HS-5 (cell line): Measurements from ENCODE around the gene RFNG.

Experiments used
- DNase-seq: peaks from one replicate; pipeline ENCODE4 v3.0.0-alpha.2; 2012; ENCODE audit warnings: low read depth

The RFNG gene

DNA sequence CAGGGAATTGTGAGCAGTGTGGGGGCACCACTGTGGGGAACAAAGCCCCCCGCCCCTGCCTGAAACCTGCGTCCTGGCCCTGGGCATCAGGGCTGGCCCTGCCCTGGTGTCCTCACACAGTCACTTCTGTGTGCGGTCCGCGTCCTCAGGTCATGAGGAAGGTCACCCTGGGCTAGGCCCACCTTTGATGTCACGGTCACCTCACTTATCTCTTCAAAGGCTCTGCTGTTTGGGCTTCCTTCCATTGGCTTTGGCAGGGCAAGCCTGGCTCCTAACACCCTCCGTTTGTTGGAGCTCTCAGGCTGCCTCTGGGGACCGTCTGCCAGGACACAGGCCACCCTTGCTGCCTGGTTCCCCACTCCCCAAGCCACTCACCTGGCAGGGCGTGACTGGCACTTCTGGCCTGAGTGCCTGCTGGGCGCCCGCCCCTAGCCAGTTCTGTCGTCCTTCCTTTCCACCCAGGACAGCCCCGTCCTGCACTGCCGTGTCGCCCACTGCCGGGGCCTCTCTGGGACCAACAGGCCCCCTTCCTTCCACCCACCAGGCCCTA, 37.8 kb downstream of the RFNG start:
- no peak for DNase-seq

DNA sequence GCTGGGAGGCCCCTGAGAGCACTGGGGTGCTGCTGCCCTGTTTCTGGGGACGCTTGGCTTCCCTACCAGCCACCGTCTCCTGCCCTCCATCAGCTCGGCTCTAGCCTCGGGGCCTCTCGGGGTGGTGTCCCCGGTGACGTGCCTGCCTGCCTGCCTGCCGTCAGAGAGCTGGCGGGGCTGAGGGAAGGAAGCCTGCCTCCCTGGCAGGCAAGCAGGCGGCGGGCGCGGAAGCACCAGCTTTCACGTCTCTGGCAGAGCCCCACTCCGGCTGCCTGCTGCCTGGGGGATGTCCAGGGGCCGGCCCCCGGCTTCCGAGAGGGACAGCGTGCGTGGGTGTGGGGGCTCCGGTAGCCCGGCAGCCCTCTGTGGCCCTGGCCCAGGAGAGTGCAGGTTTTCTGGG, 38.3 kb downstream of the RFNG start:
- no peak for DNase-seq

DNA sequence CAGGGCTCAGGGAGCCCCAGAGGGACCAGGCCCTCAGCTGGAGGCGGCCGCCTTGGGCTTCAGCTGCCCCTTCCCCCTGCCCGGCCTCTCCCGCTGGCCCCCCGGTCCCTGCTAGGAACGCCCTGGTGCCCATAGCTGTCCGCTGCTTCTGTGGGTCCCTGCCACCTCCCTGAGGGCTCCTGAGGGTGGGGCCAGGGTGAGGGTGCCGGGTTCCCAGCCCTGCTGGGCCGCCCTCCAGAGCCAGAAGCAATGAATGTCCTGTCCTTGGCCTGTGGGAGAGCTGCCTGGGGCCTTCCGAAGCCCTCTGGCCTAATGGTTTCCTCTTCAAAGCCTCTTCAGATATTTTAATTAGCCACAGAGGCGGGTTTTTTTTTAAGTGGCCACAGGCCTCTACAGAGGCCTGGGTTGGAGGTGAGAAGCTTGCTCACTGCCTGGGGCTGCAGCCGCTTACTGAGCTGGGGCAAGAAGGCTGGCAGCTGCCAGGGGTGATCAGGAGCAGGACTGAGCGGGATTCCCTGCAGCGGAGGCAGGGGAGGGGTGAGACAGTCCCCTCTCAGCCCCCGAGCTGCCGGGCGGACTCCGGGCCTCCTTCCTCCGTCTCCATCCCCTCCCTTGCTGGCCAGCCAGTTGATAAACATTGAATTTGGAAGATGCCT, 38.8 kb downstream of the RFNG start:
- DNase-seq, result no peak

DNA sequence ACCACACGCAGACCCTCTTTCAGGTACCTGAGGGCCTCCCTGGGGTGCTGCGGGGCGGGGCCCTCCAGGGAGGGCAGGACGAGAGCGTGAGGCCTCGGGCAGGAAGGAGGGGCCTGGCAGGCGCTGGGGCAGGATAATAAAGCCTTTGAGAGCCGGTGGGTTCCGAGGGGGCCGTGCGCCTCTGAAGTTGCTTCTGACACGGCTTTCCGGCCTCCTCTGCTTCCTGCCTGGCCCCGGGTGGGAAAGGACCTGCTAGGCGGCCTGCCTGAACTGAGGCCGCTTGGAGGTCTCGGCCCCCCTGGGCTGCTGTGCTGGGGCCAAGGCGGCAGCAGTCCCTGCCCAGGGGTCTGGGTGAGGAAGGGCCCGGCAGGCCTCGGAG, 39.4 kb downstream of the RFNG start:
- no peak for DNase-seq

DNA sequence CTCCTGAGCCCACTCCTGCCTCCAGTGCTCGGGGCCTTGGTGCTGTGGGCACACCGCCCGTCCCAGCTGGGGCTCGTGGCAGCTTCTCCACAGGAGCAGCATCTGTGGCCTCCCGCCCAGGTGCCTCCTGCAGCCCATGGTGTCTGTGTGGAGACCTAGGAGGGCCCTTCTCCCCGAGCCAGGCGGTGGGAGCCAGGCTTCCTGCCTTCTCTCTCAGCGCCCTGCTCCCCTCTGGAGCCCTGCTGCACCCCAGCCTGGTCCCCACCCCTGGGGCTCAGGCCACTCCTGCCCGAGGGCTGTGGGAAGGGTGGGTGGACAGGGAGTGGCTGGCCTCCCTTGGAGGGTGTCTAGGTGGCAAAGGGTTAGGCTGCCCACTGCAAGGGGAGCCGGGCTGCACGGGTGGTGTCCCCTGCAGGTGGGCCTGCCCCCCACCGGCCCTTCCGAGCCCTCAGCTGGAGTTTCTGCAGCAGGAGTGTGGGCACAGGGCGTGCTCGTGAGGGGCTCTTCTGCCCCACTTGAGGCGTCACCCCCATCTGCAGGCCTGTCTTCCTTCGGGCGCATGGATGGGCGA, 39.9 kb downstream of the RFNG start:
- no peak for DNase-seq

DNA sequence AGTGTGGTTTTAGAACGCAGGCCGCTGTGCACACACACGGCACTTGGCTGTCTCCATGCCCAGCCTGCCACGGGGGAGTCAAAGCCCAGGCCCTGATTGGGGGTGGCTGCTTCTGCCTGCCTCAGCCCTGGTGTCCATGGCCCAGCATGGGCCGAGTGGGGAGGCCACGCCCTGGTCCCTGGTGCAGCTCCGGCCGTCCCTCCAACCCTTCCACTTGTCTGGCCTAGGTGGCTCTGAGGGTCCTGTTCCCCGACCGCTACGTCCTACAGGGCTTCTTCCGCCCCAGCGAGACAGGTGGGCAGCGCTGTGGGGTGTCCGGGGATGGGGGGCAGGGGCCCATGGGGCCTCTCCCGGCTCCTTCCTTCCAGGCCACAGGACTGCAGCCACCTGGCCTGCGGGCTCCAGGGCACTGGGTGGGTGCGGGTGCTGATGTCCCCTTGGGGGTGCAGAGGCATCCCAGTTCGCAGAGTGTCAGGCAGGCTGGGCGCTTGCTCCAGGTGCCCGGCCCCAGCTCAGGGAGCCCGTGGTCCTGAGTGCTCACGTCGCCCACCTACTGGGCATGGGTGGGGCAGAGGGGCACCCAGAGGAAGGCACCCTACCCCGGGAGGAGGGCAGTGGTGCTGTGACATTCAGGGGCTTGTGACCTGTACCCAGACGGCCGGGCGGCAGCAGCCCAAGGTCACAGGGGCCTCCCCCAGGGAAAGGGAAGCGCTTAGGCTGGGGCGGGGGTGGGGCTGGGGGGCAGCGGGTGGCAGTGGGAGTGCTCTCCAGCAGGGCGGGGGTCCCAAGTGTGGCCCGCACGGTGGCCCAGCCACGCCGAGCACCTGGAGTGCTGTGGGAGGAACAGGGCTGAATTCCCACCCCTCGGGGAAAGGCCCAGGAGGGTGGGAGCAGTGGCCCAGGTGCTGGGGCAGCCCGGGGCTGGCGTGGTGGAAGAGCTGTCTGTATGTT, 40.8 kb downstream of the RFNG start:
- no peak for DNase-seq

DNA sequence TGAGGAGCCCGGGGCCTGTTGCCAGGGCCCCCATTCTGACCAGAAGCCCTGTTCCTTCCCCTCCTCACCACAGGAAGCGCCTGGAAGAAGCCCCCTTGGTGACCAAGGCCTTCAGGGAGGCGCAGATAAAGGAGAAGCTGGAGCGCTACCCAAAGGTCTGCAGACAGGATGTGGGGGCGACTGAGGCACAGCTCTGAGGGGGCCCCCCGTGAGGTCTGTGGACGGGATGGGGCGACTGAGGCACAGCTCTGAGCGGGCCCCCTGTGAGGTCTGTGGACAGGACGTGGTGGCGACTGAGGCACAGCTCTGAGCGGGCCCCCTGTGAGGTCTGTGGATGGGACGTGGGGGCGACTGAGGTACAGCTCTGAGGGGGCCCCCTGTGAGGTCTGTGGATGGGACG, 42.2 kb downstream of the RFNG start:
- DNase-seq, result no peak

DNA sequence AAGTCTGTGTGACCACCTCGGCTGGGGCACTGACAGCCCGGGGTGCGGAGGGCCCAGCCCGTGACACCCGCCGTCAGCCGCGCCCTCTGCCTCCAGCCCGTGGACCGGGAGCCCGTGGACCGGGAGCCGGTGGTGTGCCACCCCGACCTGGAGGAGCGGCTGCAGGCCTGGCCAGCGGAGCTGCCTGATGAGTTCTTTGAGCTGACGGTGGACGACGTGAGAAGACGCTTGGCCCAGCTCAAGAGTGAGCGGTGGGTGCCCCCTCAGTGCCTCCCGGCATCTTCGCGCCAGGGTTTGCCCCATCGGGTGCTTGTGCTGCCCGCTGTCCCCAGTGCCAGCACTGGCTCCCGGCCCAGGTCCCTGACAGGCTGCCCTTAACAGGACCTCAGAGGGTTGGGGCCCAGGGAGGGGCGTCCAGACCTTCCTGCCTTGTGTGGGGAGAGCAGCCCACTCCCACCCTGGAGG, 42.6 kb downstream of the RFNG start:
- DNase-seq, result no peak

DNA sequence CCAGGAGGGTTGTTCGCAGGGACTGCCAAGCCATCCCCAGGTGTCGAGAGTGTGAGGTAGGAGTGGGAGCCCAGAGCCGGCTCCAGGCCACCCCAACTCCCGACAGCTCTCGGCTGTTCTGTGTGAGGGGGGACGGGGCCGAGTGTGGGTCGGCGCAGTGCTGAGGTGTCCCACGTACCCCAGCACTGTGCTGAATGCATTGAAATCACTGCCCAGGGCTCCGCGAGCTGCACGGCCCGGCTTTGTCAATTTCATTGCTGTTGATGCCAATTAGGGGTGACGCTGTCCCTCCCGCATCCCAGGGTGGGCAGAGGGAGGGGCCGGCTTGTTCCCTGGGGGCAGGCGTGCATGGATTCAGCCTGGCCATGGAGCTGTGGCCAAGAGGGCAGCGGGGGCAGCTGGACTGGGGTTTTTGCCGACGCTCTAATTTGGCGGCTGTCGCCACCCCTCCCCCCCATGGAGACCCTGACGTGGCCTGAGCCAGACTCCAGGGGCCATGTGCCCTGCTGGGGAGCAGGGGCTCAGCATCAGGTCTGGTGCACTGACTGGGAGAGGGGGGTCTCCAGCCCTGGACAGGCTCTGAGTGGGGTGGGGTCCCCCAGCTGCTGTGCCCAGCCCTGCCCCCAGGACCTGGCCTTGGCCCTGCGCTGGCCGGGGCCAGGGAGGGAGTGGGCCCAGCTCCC, 43.2 kb downstream of the RFNG start:
- DNase-seq, result no peak

DNA sequence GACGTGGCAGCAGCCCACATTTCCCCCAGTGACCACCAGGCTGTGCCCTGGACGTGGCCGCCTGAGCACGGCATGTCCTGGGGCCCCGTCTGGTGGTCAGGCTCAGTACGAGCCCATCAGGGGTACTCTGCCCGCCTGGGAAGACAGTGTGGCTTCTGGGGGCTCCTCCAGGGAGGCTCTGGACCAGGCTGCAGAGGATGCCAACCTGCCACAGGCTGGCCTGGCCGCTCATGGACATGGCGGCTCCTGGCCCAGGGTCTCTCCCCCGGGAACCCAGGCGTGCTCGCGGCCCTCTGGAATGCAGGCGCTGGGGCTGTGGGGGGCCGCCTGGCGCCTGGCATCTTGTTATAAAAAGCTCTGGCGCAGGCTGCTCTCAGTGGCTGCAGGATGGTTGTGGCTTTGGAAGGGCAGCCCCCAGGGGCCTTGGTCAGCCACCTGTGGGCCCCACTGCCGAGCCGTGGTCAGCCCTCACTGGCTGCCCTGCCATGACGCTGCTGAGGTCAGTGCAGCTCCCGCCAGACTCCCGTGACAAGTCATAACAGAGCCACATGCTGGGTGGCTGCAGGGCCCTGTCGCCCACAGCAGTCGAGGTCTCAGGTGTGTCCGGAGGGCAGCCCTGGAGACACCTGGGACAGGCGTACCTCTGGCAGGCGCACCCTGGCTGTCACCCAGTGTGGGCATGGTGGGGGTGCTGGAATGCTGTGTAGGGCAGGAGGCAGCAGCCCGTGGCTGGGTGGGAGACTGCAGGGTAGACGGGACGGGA, 43.9 kb downstream of the RFNG start:
- no peak for DNase-seq

DNA sequence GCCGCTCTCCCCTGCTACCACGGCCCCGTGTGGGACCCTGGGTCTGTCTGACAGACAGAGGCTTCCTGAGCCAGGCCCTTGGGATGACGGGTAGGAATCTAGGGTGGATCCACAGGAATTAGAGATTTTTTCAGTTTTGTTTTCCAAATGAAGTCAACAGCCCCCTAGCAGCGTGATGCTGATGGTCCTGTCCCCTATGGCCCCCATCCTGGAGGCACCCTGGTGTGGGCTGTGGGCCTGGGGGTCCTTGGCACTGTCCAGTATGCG, 44.5 kb downstream of the RFNG start:
- DNase-seq, result no peak

DNA sequence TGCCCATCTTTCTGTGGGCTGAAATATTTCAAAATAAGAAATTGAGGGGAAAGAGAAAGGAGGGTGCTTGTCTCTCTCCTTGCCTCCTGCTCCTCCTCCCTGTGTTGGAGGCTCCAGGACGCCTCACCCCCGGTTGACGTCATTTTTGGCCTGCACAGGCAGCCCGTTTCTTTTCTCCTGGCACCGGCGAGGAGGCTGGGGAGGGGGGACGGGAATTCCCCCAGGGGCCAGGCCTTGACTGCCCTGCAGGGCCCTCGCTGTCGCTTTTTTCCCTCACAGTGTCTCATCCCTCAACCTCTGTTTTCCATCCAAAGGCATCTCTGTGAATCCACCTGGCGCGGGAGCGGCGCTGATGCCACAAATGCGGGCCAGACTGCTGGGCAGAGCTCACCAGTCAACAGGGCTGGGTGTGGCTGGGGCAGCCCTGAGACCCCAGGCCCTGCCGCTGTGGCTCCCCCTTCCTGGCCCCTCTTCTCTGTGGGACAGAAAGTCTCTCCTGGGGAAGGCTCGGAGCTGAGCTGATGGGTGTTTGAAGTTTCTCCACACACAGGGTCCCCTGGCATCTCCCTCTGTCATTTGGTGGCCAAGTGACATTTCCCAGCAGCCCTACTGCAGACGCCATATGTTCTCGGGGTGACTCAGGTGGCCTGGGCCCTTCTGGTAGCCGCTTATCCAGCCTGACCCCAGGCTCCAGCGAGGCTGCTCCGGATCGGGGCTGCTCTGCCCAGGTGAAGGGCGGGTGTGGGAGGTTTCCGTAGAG, 45.0 kb downstream of the RFNG start:
- DNase-seq, result no peak

DNA sequence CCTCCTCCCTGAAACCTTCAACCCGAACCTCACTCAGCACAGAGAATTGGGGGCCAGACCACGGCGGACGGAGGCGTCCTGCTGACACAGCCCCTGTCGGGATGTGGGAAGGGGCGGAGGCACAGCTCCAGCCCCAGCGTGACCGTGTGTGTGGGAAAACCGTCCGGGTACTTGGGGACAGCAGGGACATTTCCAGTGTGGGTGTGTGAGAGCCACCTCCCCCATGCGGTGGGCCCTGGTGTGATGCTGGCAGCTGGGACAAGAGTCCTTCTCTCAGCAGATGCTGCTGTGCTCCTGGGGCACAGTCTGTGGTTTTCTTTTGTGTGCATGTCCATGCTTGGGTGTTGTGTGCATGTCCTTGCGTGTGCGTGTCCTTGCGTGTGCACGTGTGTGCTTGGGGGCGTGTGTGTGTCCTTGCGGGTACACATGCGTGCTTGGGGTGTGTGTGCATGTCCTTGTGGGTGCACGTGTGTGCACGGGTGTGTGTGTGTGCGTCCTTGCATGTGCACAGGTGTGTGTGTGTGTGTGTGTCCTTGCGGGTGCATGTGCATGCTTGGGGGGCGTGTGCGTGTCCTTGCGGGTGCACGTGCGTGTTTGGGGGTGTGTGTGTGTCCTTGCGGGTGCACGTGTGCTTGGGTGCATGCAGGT, 45.8 kb downstream of the RFNG start:
- no peak for DNase-seq

DNA sequence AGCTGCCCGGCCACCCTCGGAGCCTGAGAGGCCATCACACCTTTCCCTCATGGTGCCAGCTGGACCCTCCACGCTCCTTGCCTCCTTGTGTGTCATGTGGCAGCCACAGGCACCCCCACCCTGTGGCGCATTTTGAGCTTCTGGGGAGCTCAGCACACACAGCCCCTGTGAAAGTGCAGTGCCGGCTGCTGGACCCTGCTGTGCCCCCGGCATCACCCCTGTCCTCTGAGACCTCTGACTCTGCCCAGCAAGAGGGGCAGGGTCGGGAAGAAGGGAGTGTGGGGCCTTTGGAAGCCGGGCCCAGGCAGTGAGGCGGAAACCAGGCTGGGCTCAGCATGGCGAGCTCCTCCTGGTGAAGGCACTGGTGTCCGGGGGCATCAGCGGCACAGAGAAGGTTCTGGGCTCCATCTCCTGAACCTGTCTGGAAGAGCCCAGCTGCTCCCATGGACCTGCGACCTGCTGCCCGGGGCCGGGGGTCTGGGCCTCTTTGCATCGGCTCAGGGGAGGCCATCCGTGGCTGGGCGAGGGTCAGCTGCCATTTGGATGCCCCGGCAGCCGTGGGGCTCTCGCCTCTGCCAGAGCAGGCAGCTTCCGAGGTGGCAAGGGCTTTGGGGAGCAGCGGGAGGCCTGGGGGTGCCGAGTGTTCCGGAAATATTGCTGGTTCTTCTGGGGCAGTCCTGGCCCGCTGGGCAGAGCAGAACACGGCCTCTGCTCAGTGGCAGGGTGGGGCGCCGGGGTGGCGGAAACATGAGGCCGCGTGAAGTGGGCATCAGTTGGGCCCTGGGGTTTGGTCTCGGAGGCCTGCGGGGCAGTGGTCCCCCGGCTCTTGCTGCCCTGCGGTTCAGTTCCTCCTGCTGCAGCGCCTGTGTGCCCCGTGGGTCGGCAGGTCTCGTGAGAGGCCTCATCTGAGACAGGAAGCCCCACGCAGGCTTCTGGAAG, 46.8 kb downstream of the RFNG start:
- DNase-seq, result no peak

DNA sequence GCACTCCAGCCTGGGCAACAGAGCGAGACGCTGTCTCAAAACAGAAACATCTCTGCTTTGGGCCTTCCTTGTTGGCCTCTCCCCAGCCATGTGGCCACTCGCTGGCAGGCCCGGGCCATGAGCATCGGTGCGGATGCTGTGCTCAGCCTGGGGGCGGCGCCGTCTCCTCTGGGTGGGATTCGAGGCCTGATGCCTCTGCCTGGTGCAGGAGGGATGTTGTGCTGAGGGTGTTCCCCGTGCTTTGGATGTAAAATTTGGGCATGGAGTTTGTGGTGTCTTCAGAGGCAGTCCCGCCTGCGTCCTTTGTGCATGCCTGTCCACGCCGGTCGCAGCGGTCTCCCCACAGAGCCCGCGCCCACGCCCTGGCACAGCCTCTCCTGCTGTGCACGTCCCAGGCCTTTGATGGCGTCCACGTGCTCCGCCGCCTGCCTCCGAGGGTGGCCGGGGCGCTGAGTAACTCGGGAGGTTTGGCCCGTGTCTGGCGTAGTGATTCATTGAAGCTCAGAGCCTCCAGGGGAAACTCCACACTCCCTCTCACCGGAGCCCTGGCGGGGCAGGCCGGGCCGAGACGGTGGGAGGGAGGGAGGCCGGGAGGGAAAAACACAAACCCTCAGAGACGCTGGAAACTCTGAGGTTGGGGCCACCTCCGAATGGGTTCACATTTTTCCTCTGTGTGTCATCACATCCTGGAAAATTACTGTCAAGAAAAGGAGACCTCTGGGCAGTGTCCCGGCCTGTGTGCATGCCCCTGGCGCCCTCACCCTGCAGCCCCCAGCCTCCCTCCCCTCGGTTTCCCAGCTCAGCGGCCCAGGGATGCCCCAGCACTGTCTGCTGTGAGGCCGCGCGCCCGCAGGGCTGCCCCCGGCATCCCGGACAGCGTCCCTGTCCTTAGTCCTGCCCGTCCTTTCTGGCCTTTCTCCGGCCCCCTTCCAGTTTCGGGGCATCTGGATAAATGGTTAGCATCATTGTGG, 47.9 kb downstream of the RFNG start:
- DNase-seq, result peak; percentile 92

DNA sequence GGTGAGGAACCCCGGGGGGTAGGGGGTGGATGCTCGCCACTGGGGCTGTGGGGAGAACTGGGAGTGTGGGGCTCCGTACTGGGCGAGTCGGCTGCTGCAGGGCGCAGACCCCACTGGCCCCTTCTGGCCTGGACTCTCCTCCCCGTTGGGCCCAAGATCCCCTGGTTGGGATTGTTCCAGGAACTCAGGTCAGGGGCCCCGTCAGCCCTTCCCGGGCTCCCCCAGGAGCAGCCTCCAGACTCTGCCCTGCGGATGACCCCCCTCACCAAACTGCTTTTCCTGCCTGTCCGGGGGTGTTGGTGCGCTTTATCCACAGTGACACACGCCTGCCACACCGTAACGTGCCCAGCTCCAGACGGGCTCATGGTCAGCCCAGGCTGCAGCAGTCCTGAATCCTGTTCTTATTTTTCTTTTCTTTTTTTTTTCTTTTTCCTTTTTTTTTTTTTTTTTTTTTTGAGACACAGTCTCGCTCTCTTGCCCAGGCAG, 50.0 kb downstream of the RFNG start:
- DNase-seq, result no peak

DNA sequence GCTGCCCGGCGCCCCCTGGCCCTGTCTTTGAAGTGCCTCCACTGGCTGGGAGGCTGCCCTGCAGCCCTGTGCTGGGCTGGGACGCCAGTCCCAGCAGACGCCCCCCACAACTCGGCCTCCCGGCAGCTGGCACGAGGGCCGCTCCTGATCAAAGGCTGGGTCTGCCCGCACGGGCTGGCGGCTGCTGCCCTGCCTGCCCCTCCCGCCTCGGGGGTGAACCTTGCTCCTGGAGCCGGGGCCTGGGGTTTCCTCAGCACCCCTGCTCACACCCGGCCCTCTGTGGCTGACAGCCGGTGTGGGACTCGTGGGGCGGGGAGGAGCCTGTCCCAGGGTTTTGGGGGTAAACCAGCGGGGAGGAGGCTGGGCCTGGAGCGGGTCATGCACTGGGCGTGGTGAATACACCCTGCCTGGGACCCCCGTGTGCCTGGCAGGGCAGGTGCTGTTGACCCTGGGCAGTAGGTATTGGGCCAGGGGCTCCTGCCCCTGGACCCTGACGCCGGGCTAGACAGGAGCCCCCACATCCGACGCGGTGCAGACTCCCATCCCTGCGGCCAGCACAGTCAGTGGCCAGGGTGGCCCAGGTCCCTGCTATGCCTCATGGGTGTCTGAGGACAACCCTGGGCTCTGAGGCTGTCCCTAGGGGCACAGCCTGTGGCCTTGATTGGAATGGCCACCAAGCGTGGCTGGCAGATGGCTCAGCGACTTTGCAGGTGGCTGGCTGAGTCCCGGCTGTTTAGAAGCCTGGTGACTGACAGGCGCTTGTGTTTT, 50.6 kb downstream of the RFNG start:
- DNase-seq, result no peak
